Natural killer cell (primary cell): ENCODE results near the gene PIK3IP1. TPM values are rescaled to one million over a fixed set of nuclear protein-coding genes. Genes with fewer than 3 reads are reported as not detected.
A peak's percentile ranks its signal among the peaks of the same experiment; 100 is the strongest.

Source experiments
- ATAC-seq, 3 donors: fragments of 150-1000 bp in 2 of 3; fragments of 200-7000 bp in 1 of 3; cut with Tn5 transposase; 1 replicate in 1 of 3; 2 replicates in 2 of 3; pipeline ENCODE4 v1.10.0; 2021; ENCODE audit warnings: mild to moderate bottlenecking in 2 of 3, moderate library complexity in 2 of 3
- DNase-seq, 2 donors: peaks; one replicate each; pipeline versions ENCODE4 v3.0.0 to v3.0.0-alpha.2; 2013 to 2021; ENCODE audit warnings: mixed read lengths in 1 of 2
- H3K27ac ChIP-seq: one replicate; pipeline ENCODE4 v1.5.1; 2013; ENCODE audit warnings: mild to moderate bottlenecking, low read length
- H3K27me3 ChIP-seq: one replicate; pipeline ENCODE4 v1.6.1; 2013; ENCODE audit warnings: low read length; ENCODE audit not compliant: control insufficient read depth, insufficient read depth
- H3K36me3 ChIP-seq: one replicate; pipeline ENCODE4 v1.6.1; 2013; ENCODE audit warnings: low read length; ENCODE audit not compliant: control insufficient read depth, insufficient read depth
- H3K4me1 ChIP-seq: one replicate; pipeline ENCODE4 v1.6.1; 2013; ENCODE audit warnings: low read length; ENCODE audit not compliant: control insufficient read depth, insufficient read depth
- H3K4me3 ChIP-seq: one replicate; pipeline ENCODE4 v1.5.1; 2013; ENCODE audit warnings: low read length
- H3K9me3 ChIP-seq: one replicate; pipeline ENCODE4 v1.6.1; 2013; ENCODE audit warnings: low read length; ENCODE audit not compliant: control insufficient read depth, insufficient read depth
- H3K27ac Mint-ChIP-seq, 2 donors: one replicate each; pipeline ENCODE4 v1.8.0; 2022; ENCODE audit warnings: mild to moderate bottlenecking in 2 of 2, mixed read lengths in 2 of 2, moderate library complexity in 1 of 2
- H3K27me3 Mint-ChIP-seq, 2 donors: one replicate each; pipeline ENCODE4 v1.8.0; 2022; ENCODE audit warnings: low read depth in 2 of 2, mixed read lengths in 2 of 2
- H3K36me3 Mint-ChIP-seq: one replicate; pipeline ENCODE4 v1.8.0; 2022; ENCODE audit warnings: mixed read lengths
- H3K4me1 Mint-ChIP-seq, 2 donors: one replicate each; pipeline ENCODE4 v1.8.0; 2022; ENCODE audit warnings: mixed read lengths in 2 of 2
- H3K4me3 Mint-ChIP-seq: one replicate; pipeline ENCODE4 v1.8.0; 2022; ENCODE audit warnings: mild to moderate bottlenecking, moderate library complexity, mixed read lengths
- H3K9me3 Mint-ChIP-seq, 2 donors: one replicate each; pipeline ENCODE4 v1.8.0; 2022; ENCODE audit warnings: mixed read lengths in 2 of 2
- CTCF ChIP-seq: fragments of 200-600 bp; IDR thresholded peaks from one replicate; pipeline ENCODE4 v1.8.0; 2022; ENCODE audit warnings: antibody characterized with exemption
- WGBS: methylation state at CpG from one replicate; pipeline ENCODE4 v1.1.7; 2013; ENCODE audit warnings: missing lambda C conversion rate; ENCODE audit not compliant: insufficient coverage; 5-methylcytosine and 5-hydroxymethylcytosine counted together
- intact Hi-C: fragments of 100-400 bp; cut with micrococcal nuclease; formaldehyde crosslinking; loops from one replicate; pipeline ENCODE4 v1.14.2; 2022
- total RNA-seq, 4 donors: library from RNA; stranded (reverse); fragments of 120-200 nt in 1 of 4; gene quantifications; one replicate each; pipeline versions ENCODE4 v1.2.3 to v1.2.4, GENCODE V29; 2013 to 2022

Gene PIK3IP1
- total RNA-seq, 3 donors from 2014 or later (not counting 1 experiment from before 2014, with no cell fraction given), result 132 to 180 (median 161) TPM

- Mint-ChIP-seq H3K9me3 (no peaks in the 10 kb centered on the region), H3K4me3 (peak overlapping the region; percentile 31), H3K27me3 (no peaks in the 10 kb centered on the region), H3K36me3 (no peaks in the 10 kb centered on the region), H3K4me1 (peaks cover 77% of the 10 kb centered on the region in 2 donors), H3K27ac (peak overlapping the region; percentile 53 to 82)
- Histone ChIP-seq H3K27ac (no peak overlapping the region), H3K4me1 (peaks cover 56% of the 10 kb centered on the region), H3K27me3 (no peaks in the 10 kb centered on the region), H3K9me3 (no peaks in the 10 kb centered on the region), H3K36me3 (peaks cover 65% of the 10 kb centered on the region), H3K4me3 (no peak overlapping the region)
- ATAC-seq, result no peak
- DNase-seq, result no peak
- WGBS, result 90% methylated on average over 6 of the region's 6 CpGs
- intact Hi-C loops, result loop anchor here (10.0 kb wide), 1 partner anchor 154 kb away; the partner anchor contains the start of gene SFI1
- no peak for TF ChIP-seq CTCF
Observed at GRCh38 chr22:31340360-31340759, 48.1 kb upstream of the PIK3IP1 start.

GRCh38 chr22:31339148-31339832 is 47.0 kb upstream of the PIK3IP1 start:
- WGBS, result 96% methylated on average over 6 of the region's 6 CpGs

GRCh38 chr22:31337178-31337577 is 44.9 kb upstream of the PIK3IP1 start:
- TF ChIP-seq CTCF, result no peak
- H3K4me3 ChIP-seq, result no peak overlapping the region
- H3K27me3 Mint-ChIP-seq, result no peaks in the 10 kb centered on the region
- H3K27me3 ChIP-seq, result no peaks in the 10 kb centered on the region
- intact Hi-C loops, result no loop called here
- no peak for ATAC-seq
- H3K27ac Mint-ChIP-seq, result peak overlapping the region; percentile 26 to 52
- peaks cover 86% of the 10 kb centered on the region for H3K36me3 ChIP-seq
- H3K9me3 ChIP-seq, result no peaks in the 10 kb centered on the region
- H3K9me3 Mint-ChIP-seq, result no peaks in the 10 kb centered on the region
- WGBS, result 84% methylated on average over 5 of the region's 5 CpGs
- peaks cover 24% of the 10 kb centered on the region for H3K36me3 Mint-ChIP-seq
- H3K4me1 Mint-ChIP-seq, result peaks cover 65 to 71% of the 10 kb centered on the region in 2 donors
- H3K4me1 ChIP-seq, result peaks cover 24% of the 10 kb centered on the region
- H3K27ac ChIP-seq, result no peak overlapping the region
- DNase-seq, result no peak
- H3K4me3 Mint-ChIP-seq, result no peak overlapping the region

More at GRCh38 chr22:31339148-31339832, 47.0 kb upstream of the PIK3IP1 start:
- Mint-ChIP-seq H3K27me3 (no peaks in the 10 kb centered on the region), H3K4me1 (peaks cover 71 to 77% of the 10 kb centered on the region in 2 donors), H3K4me3 (no peak overlapping the region), H3K9me3 (no peaks in the 10 kb centered on the region), H3K27ac (peak overlapping the region; percentile 53 to 82), H3K36me3 (peaks cover 8% of the 10 kb centered on the region)
- no peak for DNase-seq
- no peak for TF ChIP-seq CTCF
- peaks cover 73% of the 10 kb centered on the region for H3K36me3 ChIP-seq
- peaks cover 45% of the 10 kb centered on the region for H3K4me1 ChIP-seq
- no peak overlapping the region for H3K27ac ChIP-seq
- ATAC-seq, result no peak
- no peaks in the 10 kb centered on the region for H3K9me3 ChIP-seq
- no peak overlapping the region for H3K4me3 ChIP-seq
- H3K27me3 ChIP-seq, result no peaks in the 10 kb centered on the region
- intact Hi-C loops, result no loop called here
